Naive thymus-derived CD4-positive, alpha-beta T cell (primary cell): ENCODE results near the gene SEPTIN5. TPM values are rescaled to one million over a fixed set of nuclear protein-coding genes. Genes with fewer than 3 reads are reported as not detected.

ENCODE experiments used
- ATAC-seq: fragments of 150-1000 bp; cut with Tn5 transposase; 2 replicates; pipeline ENCODE4 v1.10.0; 2021; ENCODE audit warnings: mild to moderate bottlenecking, moderate library complexity
- CTCF ChIA-PET: fragments of 350-600 bp; sonication (Branson Sonifier 250); formaldehyde crosslinking; loops from one replicate; lab custom pipeline; 2021; ENCODE audit warnings: antibody characterized with exemption; lab: Charles Lee
- POLR2A ChIA-PET: fragments of 350-600 bp; sonication (Branson Sonifier 250); formaldehyde crosslinking; loops from one replicate; lab custom pipeline; 2021; ENCODE audit warnings: antibody characterized with exemption, inconsistent platforms; lab: Charles Lee
- DNase-seq, 9 donors: peaks; one replicate each; pipeline versions ENCODE4 v3.0.0 to v3.0.0-alpha.2; 2020 to 2022; ENCODE audit warnings: mixed read lengths in 1 of 9
- H3K27ac ChIP-seq: one replicate; pipeline ENCODE4 v1.7.0; 2013; ENCODE audit warnings: mild to moderate bottlenecking, low read depth, low read length, moderate library complexity
- H3K27me3 ChIP-seq, 2 donors: one replicate each; pipeline ENCODE4 v1.7.0; 2013; ENCODE audit warnings: low read length in 2 of 2, mild to moderate bottlenecking in 2 of 2, moderate library complexity in 2 of 2; ENCODE audit not compliant: control insufficient read depth in 2 of 2, insufficient read depth in 2 of 2
- H3K36me3 ChIP-seq, 3 experiments: 1 replicate in 2 of 3; 2 replicates in 1 of 3; pipeline ENCODE4 v1.7.0; 2013; ENCODE audit warnings: low read length in 3 of 3, mild to moderate bottlenecking in 3 of 3, moderate library complexity in 1 of 3; ENCODE audit not compliant: insufficient read depth in 3 of 3, control insufficient read depth in 2 of 3
- H3K4me1 ChIP-seq, 2 donors: one replicate each; pipeline ENCODE4 v1.7.0; 2013; ENCODE audit warnings: low read length in 2 of 2, mild to moderate bottlenecking in 2 of 2, moderate library complexity in 1 of 2; ENCODE audit not compliant: control insufficient read depth in 2 of 2, insufficient read depth in 2 of 2
- H3K4me3 ChIP-seq: 2 replicates; pipeline ENCODE4 v1.7.0; 2013; ENCODE audit warnings: mild to moderate bottlenecking, low read length
- H3K9me3 ChIP-seq, 3 experiments: 1 replicate in 2 of 3; 2 replicates in 1 of 3; pipeline ENCODE4 v1.7.0; 2013; ENCODE audit warnings: low read length in 3 of 3; ENCODE audit not compliant: control insufficient read depth in 2 of 3
- H3K27ac Mint-ChIP-seq, 9 donors: one replicate each; pipeline ENCODE4 v1.8.0; 2020 to 2022; ENCODE audit warnings: mixed read lengths in 9 of 9, mild to moderate bottlenecking in 8 of 9, moderate library complexity in 5 of 9, inconsistent platforms in 2 of 9
- H3K27me3 Mint-ChIP-seq, 5 donors: one replicate each; pipeline ENCODE4 v1.8.0; 2021 to 2022; ENCODE audit warnings: mixed read lengths in 5 of 5, mild to moderate bottlenecking in 1 of 5
- H3K36me3 Mint-ChIP-seq, 5 donors: one replicate each; pipeline ENCODE4 v1.8.0; 2020 to 2022; ENCODE audit warnings: mixed read lengths in 5 of 5, mild to moderate bottlenecking in 3 of 5, inconsistent platforms in 1 of 5
- H3K4me1 Mint-ChIP-seq, 7 donors: one replicate each; pipeline ENCODE4 v1.8.0; 2020 to 2022; ENCODE audit warnings: mixed read lengths in 7 of 7, mild to moderate bottlenecking in 3 of 7, inconsistent platforms in 1 of 7
- H3K4me3 Mint-ChIP-seq, 10 donors: one replicate each; pipeline ENCODE4 v1.8.0; 2020 to 2022; ENCODE audit warnings: mild to moderate bottlenecking in 10 of 10, mixed read lengths in 10 of 10, moderate library complexity in 6 of 10, inconsistent platforms in 2 of 10
- H3K9me3 Mint-ChIP-seq, 11 donors: one replicate each; pipeline ENCODE4 v1.8.0; 2020 to 2022; ENCODE audit warnings: mixed read lengths in 11 of 11, mild to moderate bottlenecking in 4 of 11, inconsistent platforms in 1 of 11, moderate library complexity in 1 of 11
- intact Hi-C, 2 donors: fragments of 100-400 bp; cut with micrococcal nuclease; formaldehyde crosslinking; loops; one replicate each; pipeline ENCODE4 v1.15.1; 2023
- polyA plus RNA-seq, 2 donors: library from polyadenylated mRNA; unstranded; fragments of 300-500 nt; fragmentation: Illumina TruSeq; gene quantifications; one replicate each; pipeline ENCODE4 v1.2.3, GENCODE V29; 2021
- total RNA-seq, 6 experiments: library from RNA in 5 of 6; stranded (reverse) in 5 of 6; gene quantifications; 1 replicate in 5 of 6; 2 replicates in 1 of 6; pipeline ENCODE4 v1.2.3 and lab custom pipeline; 2021 to 2026

SEPTIN5 gene
- total and polyA plus RNA-seq, 7 experiments from 2014 or later: 0.22 to 4.2 (median 0.49) TPM; not detected in 3

GRCh38 chr22:19743081-19743480 is 28.8 kb downstream of the SEPTIN5 start:
- Histone ChIP-seq H3K4me3 (no peak overlapping the region), H3K4me1 (no peaks in the 10 kb centered on the region), H3K9me3 (no peaks in the 10 kb centered on the region), H3K27ac (no peak overlapping the region), H3K36me3 (no peaks in the 10 kb centered on the region), H3K27me3 (no peaks in the 10 kb centered on the region)
- H3K4me3 Mint-ChIP-seq: no peak overlapping the region
- no peaks in the 10 kb centered on the region for H3K9me3 Mint-ChIP-seq
- H3K27me3 Mint-ChIP-seq: no peaks in the 10 kb centered on the region
- CTCF ChIA-PET: no interaction called here
- no peak for ATAC-seq
- intact Hi-C loops: no loop called here
- POLR2A ChIA-PET: no interaction called here
- no peaks in the 10 kb centered on the region for H3K36me3 Mint-ChIP-seq
- H3K4me1 Mint-ChIP-seq: peaks cover 0 to 3% (median 0%) of the 10 kb centered on the region in 7 donors
- H3K27ac Mint-ChIP-seq: no peak overlapping the region
- DNase-seq: no peak

- CTCF ChIA-PET: no interaction called here
- no peaks in the 10 kb centered on the region for H3K36me3 Mint-ChIP-seq
Observed at GRCh38 chr22:19743651-19744050, 29.3 kb downstream of the SEPTIN5 start.

GRCh38 chr22:19744350-19745006 is 30.2 kb downstream of the SEPTIN5 start:
- CTCF ChIA-PET: interaction anchor here (0.8 kb wide), 1 partner anchor 13 kb away, joined by 3 read pairs; no protein-coding TSS in a partner anchor
- H3K27ac Mint-ChIP-seq: peak overlapping the region in 1 of 9 donors; percentile 20
- H3K4me1 ChIP-seq: no peaks in the 10 kb centered on the region
- peaks cover 0 to 3% (median 0%) of the 10 kb centered on the region in 7 donors for H3K4me1 Mint-ChIP-seq
- H3K27me3 Mint-ChIP-seq: no peaks in the 10 kb centered on the region
- no peak for DNase-seq
- POLR2A ChIA-PET: no interaction called here
- H3K36me3 Mint-ChIP-seq: no peaks in the 10 kb centered on the region
- H3K4me3 ChIP-seq: no peak overlapping the region
- no peak overlapping the region for H3K4me3 Mint-ChIP-seq
- no peaks in the 10 kb centered on the region for H3K9me3 Mint-ChIP-seq
- no peak overlapping the region for H3K27ac ChIP-seq
- no peak for ATAC-seq
- H3K27me3 ChIP-seq: no peaks in the 10 kb centered on the region
- H3K9me3 ChIP-seq: no peaks in the 10 kb centered on the region
- no peaks in the 10 kb centered on the region for H3K36me3 ChIP-seq
- intact Hi-C loops: no loop called here

More at GRCh38 chr22:19743651-19744050, 29.3 kb downstream of the SEPTIN5 start:
- no peak for ATAC-seq
- DNase-seq: no peak
- no peaks in the 10 kb centered on the region for H3K27me3 ChIP-seq
- Mint-ChIP-seq H3K9me3 (no peaks in the 10 kb centered on the region), H3K27ac (no peak overlapping the region), H3K4me3 (no peak overlapping the region), H3K27me3 (no peaks in the 10 kb centered on the region), H3K4me1 (peaks cover 0 to 3% (median 0%) of the 10 kb centered on the region in 7 donors)
- no peak overlapping the region for H3K27ac ChIP-seq
- H3K4me3 ChIP-seq: no peak overlapping the region
- no peaks in the 10 kb centered on the region for H3K36me3 ChIP-seq
- POLR2A ChIA-PET: no interaction called here
- intact Hi-C loops: no loop called here
- H3K9me3 ChIP-seq: no peaks in the 10 kb centered on the region
- H3K4me1 ChIP-seq: no peaks in the 10 kb centered on the region

- H3K9me3 Mint-ChIP-seq: no peaks in the 10 kb centered on the region
- no peak overlapping the region for H3K4me3 Mint-ChIP-seq
- no peak overlapping the region for H3K27ac ChIP-seq
Observed at GRCh38 chr22:19745155-19746101, 31.1 kb downstream of the SEPTIN5 start.

GRCh38 chr22:19746726-19747125 is 32.4 kb downstream of the SEPTIN5 start:
- Mint-ChIP-seq H3K27me3 (no peaks in the 10 kb centered on the region), H3K36me3 (no peaks in the 10 kb centered on the region), H3K27ac (no peak overlapping the region), H3K4me1 (peaks cover 0 to 3% (median 0%) of the 10 kb centered on the region in 7 donors), H3K9me3 (no peaks in the 10 kb centered on the region), H3K4me3 (no peak overlapping the region)
- Histone ChIP-seq H3K4me1 (no peaks in the 10 kb centered on the region), H3K36me3 (no peaks in the 10 kb centered on the region), H3K4me3 (no peak overlapping the region), H3K9me3 (no peaks in the 10 kb centered on the region), H3K27me3 (no peaks in the 10 kb centered on the region), H3K27ac (no peak overlapping the region)
- POLR2A ChIA-PET: no interaction called here
- intact Hi-C loops: no loop called here
- DNase-seq (no peak), ATAC-seq (no peak)
- CTCF ChIA-PET: no interaction called here

More at GRCh38 chr22:19745155-19746101, 31.1 kb downstream of the SEPTIN5 start:
- intact Hi-C loops: no loop called here
- H3K36me3 Mint-ChIP-seq: no peaks in the 10 kb centered on the region
- Histone ChIP-seq H3K27me3 (no peaks in the 10 kb centered on the region), H3K4me1 (no peaks in the 10 kb centered on the region), H3K9me3 (no peaks in the 10 kb centered on the region), H3K36me3 (no peaks in the 10 kb centered on the region), H3K4me3 (no peak overlapping the region)
- peaks cover 0 to 3% (median 0%) of the 10 kb centered on the region in 7 donors for H3K4me1 Mint-ChIP-seq
- ATAC-seq (no peak), DNase-seq (no peak)
- H3K27me3 Mint-ChIP-seq: no peaks in the 10 kb centered on the region
- H3K27ac Mint-ChIP-seq: no peak overlapping the region
- POLR2A ChIA-PET: no interaction called here
- CTCF ChIA-PET: interaction anchor here (0.8 to 1.3 kb wide), 2 partner anchors 12 to 15 kb away, joined by 3 read pairs; no protein-coding TSS in a partner anchor

GRCh38 chr22:19747551-19747950 is 33.2 kb downstream of the SEPTIN5 start:
- ChIA-PET CTCF (no interaction called here), POLR2A (no interaction called here)
- Histone ChIP-seq H3K4me1 (no peaks in the 10 kb centered on the region), H3K9me3 (no peaks in the 10 kb centered on the region), H3K4me3 (no peak overlapping the region), H3K27me3 (no peaks in the 10 kb centered on the region), H3K36me3 (no peaks in the 10 kb centered on the region), H3K27ac (no peak overlapping the region)
- Mint-ChIP-seq H3K4me1 (peaks cover 0 to 3% (median 0%) of the 10 kb centered on the region in 7 donors), H3K36me3 (no peaks in the 10 kb centered on the region), H3K27ac (no peak overlapping the region), H3K4me3 (no peak overlapping the region), H3K27me3 (peaks cover 0 to under 1% (median under 1%) of the 10 kb centered on the region in 5 donors), H3K9me3 (no peaks in the 10 kb centered on the region)
- DNase-seq: no peak
- intact Hi-C loops: no loop called here
- ATAC-seq: no peak
